ENCODE results near the gene RNPEP.
"Not testable (repeated sequence)": the region's sequence is repeated elsewhere in the genome, so short reads cannot be mapped to it uniquely, and the experiment has no call there.

RNPEP gene

DNA sequence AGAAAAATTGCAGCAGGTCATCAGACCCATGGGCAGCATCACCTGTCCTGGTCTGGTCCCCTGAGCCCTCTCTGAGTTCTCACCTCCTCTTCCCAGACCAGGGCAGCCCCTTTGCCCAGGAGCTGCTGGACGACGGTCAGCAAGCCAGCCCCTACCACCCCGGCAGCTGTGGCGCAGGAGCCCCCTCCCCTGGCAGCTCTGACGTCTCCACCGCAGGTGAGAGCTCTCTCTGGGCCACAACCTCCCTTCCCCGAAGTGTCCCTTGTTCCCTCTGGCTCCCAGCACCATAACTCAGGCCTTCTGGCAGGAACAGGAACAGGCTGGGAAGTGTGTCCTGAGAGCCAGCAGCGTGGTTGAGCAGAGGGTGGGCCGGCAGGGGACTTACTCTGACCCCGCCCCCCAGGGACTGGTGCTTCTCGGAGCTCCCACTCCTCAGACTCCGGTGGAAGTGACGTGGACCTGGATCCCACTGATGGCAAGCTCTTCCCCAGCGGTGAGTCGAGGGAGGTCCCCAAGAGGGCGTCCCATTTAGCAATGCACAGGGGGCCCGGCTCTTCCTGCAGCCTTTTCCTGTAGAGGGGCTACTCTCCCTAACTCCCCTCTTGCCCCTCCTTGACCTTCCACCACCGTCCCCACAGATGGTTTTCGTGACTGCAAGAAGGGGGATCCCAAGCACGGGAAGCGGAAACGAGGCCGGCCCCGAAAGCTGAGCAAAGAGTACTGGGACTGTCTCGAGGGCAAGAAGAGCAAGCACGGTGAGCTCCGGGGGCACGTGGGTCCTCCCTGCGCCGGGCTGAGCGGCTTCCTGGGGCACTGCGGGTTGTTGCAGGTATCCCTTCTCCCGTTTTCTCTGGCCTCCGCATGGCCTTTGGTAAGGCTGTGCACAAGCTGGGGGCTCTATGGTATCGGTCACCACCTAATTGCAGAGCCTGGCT, 30.4 kb downstream of the RNPEP start:
- no peak for DNase-seq

DNA sequence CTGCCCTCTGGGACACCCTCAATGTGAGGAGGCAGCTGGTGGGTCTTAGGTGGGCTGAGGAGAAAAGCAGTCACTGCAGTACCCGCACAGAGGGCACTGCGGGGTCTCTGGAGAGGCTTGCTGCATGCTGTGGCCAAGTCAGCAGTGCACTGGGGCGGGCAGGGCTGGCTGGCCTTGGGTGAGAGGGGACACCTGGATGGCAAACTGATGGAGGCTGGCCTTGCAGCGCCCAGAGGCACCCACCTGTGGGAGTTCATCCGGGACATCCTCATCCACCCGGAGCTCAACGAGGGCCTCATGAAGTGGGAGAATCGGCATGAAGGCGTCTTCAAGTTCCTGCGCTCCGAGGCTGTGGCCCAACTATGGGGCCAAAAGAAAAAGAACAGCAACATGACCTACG, 31.2 kb downstream of the RNPEP start:
- no peak for DNase-seq

DNA sequence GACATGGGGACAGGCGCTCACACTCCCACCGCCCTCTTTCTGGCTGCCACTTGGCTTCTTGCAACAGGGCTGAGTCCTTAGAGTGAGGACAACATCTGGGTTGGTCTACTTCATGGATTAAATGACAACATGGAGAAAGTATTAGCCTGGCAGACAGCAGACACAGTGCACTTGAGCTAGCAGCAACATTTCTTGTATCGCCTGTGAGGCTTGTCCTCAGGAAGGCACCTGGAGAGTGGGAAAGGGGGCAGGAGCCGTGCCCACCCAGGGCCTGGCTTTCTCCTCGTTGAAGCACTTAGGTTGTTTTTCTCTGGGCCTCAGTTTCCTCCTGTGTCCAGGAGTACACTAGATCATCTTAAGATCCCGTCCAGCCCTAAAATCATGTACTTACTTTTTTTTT, 31.6 kb downstream of the RNPEP start:
- no peak for DNase-seq

DNA sequence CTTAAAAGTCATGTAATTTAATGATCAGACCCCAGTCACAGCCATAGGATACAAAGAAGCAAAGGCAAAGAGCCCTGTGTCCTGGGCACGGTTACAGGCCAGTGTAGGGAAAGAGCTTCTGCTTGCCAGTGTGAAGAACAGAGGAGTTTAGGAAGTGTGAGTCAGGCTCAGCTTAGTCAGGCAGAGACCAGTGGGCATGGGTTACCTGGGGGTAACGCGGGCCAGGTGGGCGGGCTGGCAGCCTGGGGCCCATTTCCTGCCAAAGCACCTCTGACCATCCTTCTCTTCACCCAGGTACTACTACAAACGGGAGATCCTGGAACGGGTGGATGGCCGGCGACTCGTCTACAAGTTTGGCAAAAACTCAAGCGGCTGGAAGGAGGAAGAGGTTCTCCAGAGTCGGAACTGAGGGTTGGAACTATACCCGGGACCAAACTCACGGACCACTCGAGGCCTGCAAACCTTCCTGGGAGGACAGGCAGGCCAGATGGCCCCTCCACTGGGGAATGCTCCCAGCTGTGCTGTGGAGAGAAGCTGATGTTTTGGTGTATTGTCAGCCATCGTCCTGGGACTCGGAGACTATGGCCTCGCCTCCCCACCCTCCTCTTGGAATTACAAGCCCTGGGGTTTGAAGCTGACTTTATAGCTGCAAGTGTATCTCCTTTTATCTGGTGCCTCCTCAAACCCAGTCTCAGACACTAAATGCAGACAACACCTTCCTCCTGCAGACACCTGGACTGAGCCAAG, 32.6 kb downstream of the RNPEP start:
- DNase-seq, result no peak

DNA sequence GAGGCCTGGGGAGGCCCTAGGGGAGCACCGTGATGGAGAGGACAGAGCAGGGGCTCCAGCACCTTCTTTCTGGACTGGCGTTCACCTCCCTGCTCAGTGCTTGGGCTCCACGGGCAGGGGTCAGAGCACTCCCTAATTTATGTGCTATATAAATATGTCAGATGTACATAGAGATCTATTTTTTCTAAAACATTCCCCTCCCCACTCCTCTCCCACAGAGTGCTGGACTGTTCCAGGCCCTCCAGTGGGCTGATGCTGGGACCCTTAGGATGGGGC, 33.2 kb downstream of the RNPEP start:
- no peak for DNase-seq

DNA sequence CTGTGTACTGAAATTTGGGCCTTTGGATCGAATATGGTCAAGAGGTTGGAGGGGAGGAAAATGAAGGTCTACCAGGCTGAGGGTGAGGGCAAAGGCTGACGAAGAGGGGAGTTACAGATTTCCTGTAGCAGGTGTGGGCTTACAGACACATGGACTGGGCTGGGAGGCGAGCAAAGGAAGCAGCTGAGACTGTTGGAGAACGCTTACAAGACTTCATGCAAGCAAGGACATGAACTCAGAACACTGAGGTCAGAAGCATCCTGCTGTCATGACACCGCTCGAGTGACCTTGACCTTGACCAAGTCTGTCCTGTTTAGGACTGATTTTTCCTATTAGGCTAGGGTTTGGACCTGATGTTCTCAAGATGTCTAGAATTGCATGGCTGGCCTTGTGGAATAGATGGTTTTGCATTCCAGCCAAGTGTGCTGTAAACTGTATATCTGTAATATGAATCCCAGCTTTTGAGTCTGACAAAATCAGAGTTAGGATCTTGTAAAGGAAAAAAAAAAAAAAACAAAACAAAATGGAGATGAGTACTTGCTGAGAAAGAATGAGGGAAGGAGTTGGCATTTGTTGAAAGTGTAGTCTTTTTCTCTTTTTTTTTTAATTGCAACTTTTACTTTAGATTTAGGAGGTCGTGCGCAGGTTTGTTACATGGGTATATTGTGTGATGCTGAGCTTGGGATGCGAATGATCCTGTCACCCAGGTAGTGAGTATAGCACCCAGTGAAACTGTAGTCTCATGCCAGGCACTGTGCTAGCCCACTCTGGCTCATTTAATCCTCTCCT, 33.8 kb downstream of the RNPEP start:
- no peak for DNase-seq

DNA sequence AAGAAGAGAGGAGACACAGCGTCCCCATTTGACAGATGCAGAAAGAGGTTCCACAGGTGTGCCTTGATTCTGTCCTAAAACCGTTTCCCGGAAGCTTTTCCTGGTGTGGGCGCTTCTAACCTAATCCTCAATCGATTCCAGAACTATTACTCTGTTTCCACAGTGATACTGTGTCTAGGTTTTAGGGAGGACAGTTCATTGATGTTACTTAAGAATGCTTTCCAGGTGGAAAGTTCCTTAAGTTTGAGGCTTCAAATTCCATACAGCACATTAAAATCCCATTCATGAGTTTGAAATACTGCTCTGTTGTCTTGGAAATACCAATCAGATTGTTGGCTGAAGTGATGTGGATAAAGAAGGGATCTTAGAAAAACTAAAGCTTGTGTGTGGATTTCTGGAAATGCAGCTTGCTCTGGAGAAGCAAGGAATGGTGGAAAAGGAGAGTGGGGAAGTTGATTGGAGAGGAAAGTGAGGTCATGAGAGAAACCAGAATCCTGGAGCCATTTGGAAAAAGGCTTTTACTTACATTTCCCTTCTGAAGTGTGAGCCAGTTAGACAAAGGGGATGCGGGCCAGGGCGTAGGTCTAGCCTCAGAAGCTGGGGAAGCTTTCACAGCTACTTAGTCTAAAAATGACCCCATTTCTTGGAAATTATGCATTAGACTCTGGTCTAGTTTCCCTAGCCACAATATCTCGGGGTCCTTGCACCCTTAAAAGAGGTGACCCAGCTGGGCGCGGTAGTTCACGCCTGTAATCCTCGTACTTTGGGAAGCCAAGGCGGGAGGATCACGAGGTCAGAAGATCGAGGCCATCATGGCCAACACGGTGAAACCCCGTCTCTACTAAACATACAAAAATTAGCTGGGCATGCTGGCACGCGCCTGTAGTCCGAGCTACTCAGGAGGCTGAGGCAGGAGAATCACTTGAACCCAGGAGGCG, 34.6 kb downstream of the RNPEP start:
- DNase-seq, result no peak

DNA sequence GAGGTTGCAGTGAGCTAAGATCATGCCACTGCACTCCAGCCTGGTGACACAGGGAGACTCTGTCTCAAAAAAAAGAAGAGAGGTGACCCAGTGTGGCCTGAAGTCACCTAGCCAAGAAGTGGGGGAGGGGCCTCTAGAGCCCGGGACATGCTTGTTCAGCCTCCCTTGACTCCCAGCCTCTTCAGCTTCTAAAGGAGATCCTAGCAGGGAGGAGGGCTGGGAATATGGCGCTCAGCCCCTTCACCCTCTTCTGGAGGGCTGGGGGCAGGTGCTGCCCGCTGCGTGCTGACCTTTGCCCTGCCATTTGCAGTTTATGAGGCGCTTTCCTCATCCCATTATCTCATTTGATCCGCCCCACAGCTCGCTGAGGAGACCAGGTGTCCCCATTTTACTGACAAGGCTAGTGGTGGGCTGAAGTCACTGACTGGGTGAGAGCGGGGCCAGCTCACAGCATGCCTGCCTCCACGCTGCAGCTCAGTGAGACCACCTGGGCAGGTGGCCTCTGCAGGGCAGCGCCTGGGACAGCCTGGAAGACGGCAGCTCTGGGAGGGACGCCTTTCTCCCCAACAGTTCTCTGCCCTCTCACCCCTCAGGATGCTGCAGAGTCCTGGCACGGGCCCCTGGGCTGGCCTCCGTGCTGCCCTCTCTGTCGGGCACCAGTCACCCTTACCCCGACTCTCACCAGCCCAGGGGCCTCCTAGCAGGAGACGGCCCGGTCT, 35.5 kb downstream of the RNPEP start:
- DNase-seq, result no peak

DNA sequence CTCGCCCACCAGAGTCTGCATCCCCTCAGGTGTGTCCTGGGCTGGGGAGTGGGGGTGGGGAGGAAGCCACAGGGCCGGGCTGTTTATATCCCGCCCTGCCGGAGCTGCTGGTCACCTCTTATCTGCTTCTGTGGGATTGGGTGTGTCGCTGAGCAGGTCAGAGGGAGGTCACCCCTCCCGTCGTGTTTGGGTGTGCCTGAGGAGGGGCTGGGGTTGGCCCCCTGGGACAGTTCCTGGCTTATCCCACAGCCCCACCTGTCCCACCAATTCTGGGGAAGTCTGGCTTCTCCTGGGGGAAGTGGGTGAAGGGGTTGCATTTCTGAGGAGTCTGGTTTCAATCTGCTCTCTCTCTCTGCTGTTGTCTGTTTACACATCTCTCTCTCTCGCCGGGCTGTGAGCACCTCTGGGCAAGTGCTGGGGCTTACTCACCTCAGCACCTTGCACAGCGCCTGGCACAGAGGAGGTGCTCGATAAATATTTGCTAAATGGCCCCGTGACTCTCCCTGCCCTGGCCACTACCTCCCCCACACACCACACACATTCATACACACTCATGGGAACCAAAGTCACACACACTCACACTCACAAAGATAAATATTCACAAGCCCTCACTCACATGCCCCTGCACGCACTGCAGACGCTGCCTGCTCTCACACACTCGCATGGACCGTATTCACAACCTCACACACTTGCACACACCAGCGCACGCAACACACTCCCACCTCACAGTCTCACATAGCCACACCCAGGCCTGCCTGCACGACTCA, 36.2 kb downstream of the RNPEP start:
- DNase-seq, result no peak

DNA sequence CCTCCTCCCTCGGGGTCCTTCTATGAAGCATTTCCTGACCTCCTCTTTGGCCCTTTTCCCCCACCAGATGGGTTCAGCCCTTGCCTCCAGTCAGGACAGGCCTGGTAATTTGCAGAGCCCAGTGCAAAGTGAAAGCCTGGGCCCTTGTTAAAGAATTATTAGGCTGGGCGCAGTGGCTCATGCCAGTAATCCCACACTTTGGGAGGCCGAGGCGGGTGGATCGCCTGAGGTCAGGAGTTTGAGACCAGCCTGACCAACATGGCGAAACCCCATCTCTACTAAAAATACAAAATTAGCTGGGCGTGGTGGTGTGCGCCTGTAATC, 36.7 kb downstream of the RNPEP start:
- DNase-seq, result not testable (repeated sequence)

DNA sequence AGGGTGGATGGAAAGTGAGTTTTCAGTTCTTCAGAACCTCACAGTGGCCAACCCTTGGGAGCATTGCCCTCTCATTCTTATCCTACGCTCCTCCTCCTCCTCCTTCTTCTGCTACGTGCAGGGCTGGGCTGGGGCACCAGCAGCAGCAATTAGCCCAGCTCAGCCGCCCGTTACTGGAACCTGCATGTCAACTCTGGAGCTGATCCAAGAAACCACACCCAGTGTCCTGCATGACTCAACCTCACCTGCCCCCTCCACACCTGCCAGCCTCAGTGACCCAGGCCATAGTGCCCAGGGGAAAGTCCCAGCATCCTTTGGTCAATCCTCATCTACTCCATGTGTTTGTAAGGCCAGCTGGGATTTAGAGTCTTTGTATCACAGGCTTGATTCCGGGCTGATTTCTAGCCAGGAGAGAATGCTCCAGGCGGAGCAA, 40.6 kb downstream of the RNPEP start:
- DNase-seq, result peak in 1 of 2 experiments; percentile 66

DNA sequence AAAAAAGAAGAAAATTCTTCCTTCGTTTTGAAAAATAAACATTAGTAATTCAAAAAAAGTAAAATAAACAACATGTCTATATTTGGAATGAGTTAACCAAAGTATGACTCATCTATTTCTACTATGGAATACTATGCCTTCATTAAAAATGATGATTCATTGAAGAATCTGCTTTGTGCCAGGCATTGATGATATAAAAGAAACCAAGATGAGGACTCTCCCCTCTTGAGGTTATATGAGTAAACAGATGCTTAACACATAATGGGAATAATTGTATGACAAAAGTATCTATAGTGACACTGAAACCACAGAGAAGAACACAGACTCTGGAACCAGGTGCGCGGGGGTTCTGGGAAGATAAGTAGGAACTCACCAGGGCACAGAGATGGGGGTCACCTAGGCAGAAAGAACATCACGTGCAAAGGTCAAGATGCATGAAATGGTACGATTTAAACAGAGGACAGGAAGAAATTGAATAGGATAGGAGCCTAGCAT, 46.8 kb downstream of the RNPEP start:
- peak; percentile 38 to 68 for DNase-seq

DNA sequence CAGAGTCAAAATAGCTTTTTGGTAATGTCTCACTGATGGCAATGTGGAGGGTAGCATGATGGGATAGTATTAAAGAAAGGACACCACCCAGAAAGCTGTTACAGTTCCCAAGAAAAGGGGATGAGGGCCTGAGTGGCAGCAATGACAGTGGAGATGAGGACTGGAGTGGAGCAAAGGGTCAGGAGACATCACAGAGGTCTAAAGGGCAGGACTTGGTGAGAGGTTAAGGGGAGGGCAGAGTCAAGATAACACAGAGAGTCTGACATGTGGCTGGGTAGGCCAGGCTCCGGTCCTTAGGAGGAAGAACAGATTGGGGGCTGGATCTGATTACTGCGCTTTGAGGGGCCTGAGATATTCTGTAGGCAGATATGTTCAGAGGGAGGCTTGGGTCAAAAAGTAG, 47.3 kb downstream of the RNPEP start:
- no peak for DNase-seq

DNA sequence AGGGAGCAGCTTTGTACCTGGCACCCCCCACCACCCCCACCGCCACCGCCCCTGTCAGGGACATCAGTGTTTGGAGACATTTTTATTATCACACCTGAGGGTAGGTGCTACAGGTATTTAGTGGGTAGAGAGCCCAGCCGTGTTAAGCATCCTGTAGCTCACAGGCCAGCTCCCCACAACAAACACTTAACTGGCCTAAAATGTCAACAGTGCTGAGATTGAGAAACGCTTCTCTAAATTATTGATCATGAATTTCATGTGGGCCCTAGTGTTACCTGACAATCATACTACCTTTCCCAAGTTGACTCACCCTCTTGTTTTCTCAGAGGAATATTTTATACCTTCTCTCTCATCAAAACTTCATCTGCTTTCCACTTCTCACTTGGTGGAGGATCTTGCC, 49.3 kb downstream of the RNPEP start:
- DNase-seq, result no peak

DNA sequence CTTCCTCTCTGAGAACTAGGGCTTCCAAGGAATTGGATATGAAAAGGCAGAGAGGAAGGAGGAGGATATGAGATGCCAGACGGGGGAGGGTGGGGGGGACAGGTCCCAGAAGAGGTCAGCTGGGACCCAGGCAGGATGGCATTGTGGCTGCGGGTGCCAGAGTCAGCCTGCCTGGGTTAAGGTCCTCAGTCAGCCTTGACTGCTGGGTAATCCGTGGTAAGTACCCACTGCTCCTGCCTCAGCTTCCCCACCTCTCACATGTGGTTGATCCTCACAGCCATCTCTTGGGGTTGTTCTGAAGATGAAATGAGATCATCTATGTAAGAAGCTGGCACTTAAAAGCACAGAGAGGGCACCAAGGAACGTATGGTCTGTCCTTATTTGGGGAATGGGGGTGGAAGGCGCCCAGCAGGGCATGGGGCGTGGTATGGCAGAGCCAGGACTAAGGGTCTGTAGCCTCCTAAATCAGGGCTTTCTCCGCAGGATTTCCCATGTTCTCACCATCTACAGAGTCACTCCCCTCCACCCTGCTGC, 51.8 kb downstream of the RNPEP start:
- no peak for DNase-seq

DNA sequence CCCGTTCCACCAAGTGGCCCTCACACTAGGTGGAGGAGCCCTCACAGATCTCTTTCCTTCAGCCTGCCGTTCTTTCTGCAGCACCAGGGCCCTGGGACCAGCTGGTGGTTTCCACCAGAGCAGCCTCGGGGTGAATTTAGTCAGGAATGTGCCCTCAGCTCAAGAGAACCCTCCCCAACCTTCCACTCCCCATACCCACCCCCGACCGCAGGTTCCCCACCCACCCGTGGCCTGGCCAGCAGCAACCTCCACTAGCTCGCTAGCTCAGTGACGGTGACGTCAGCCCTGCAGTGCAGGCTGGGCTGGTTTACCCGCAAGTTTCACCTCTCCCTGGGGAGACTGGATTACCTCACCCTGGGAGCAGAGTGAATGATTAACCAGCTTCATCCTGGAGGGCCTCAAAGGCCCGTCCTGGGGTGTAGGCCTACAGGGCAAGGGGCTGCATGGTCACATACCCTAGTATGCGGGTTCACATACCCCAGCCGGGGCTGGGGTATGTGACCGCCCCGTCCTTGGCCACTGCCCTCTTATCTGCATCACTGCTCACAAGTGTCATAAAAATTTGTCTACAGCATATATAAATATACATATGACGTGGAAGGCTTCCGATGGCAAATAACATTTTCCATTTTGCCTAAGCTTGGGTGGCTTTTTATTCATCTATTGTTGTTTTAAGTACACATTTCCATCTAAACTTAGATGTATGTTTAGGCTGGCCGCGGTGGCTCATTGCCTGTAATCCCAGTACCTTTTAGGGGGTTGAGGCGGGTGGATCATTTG, 52.4 kb downstream of the RNPEP start:
- DNase-seq, result peak in 1 of 2 experiments; percentile 42

DNA sequence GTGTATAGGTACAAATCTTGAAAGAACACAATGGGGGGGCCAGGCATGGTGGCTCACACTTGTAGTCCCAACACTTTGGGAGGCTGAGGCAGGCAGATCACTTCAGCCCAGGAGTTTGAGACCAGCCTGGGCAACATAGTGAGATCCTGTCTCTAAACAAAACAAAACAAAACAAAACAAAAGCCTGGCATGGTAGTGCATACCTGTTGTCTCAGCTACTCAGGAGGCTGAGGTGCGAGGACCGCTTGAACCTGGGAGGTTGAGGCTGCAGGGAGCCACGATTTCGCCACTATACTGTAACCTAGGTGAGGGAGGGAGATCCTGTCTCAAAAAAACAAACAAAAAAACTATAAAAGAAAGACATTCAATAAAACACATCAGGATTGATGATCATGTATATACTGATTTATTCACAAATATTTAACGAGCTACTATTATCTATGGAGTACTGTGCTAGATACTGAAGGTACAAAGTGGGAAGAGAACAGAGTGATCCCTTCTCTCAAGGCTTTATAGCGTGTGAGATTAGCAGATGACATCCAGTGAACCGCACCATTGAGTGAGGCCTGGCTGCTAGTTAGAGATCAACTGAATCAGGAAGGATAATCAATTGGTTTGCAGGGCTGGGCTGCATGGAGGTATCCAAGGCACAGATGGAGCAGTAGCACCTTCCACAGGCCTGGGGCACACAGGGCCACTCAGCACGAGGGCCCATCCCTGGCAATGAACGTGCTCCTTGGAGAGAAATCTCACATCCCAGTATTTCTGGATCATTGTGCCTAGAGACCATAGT, 54.3 kb downstream of the RNPEP start:
- DNase-seq, result no peak

DNA sequence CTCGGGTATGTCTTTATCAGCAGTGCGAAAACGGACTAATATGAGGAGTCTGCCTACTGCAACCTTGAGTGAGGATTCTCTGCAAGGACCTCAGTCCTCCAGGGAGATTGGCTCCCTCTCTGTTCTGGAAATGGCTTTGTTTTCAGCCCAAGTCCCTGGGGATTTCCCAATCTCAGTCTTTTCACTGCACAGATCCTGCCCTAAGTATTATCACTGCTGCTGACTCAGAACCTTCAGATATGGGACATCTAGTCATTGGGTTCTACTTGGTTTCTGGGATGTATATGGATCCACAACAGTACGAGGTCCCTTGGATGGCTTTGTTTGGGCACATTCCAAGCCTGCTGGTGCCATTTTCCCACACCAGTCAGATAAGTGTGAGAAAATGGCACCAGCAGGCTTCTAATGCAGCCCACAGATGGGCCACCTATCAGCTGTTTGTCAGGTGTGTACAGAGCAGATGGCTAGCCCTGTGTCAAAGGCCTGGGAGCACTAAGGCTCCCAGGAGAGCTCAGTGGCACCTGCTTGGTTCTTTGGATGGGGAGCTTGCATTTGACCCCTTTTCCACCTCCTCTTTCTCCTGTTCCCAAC, 55.4 kb downstream of the RNPEP start:
- no peak for DNase-seq
